Heart left ventricle (tissue), 13 donors: Measurements from ENCODE around the gene TNNI3K.

ENCODE experiments used
- CTCF ChIP-seq, 12 donors: fragments of 200-600 bp; sonication (generic) in 4 of 12; IDR thresholded peaks; one replicate each; pipeline versions ENCODE4 v1.5.0 to v1.8.0; 2018 to 2022; ENCODE audit warnings: antibody characterized with exemption in 12 of 12, mild to moderate bottlenecking in 5 of 12
- POLR2A ChIP-seq, 2 donors: fragments of 450-650 bp; IDR thresholded peaks; one replicate each; pipeline ENCODE4 v1.6.1; 2017; ENCODE audit warnings: antibody characterized with exemption in 2 of 2, mild to moderate bottlenecking in 2 of 2, moderate library complexity in 2 of 2
- donor health status: ischemic (EF 13 %, LVEDD 7.1; RV severe dilation, severe dysfunction).
- donor health status: DM: no; HTN: yes; CAD: no.
- donor health status: DM: no; HTN: no; CAD: no.
- donor health status: ischemic (EF 25% LVEDD 6.9; RV normal size, moderate dysfunction).
- donor health status: ischemic (EF 25% LVEDD 5.7; RV mildly dilated, moderate dysfunction).
- donor health status: ischemic (EF 35%, LVEDD 5.7; RV mildly dilated, moderate dysfunction).
- donor health status: nonischemic (EF 11% LVEDD 7.7; RV severe dilation, severe dysfunction).
- donor health status: DM: yes; HTN: yes; CAD: no.
- donor health status: PGD.
- donor health status: ischemic (EF 29% LVEDD 5.4; RV normal size, mild dysfunction).
- donor health status: nonischemic (EF 23%, LVEDD 6.1; RV moderate dilation, normal function).

GRCh38 chr1:74356493-74356892, 121.3 kb downstream of the TNNI3K start:
- TF ChIP-seq CTCF (IDR thresholded peaks at IDR 0.05) (no peak), POLR2A (IDR thresholded peaks at IDR 0.05) (no peak)
